ENCODE results near the gene PGAM2. TPM values are rescaled to one million over a fixed set of nuclear protein-coding genes. Genes with fewer than 3 reads are reported as not detected.

Gene PGAM2
- total RNA-seq, 1 donor from 2014 or later, result 2.5 TPM

- peaks cover 5% of the 10 kb centered on the region for H3K4me1 Mint-ChIP-seq (ENCODE audit: low read depth)
- H3K4me3 Mint-ChIP-seq (ENCODE audit: low read depth), result peak overlapping the region; percentile 71
- H3K36me3 Mint-ChIP-seq (ENCODE audit: insufficient read depth), result no peaks in the 10 kb centered on the region
- no peak overlapping the region for H3K27ac Mint-ChIP-seq
- no peak for TF ChIP-seq CTCF (IDR thresholded peaks at IDR 0.05; ENCODE audit: unreplicated experiment)
- no peaks in the 10 kb centered on the region for H3K9me3 Mint-ChIP-seq (ENCODE audit: low read depth)
- DNase-seq (ENCODE audit: low spot score, unreplicated experiment), result no peak
- peaks cover 23% of the 10 kb centered on the region for H3K27me3 Mint-ChIP-seq
These were observed 37.6 kb upstream of the PGAM2 start for GRCh38 chr7:44102846-44103565.

- peak overlapping the region; percentile 58 for H3K4me3 Mint-ChIP-seq (ENCODE audit: low read depth)
- no peaks in the 10 kb centered on the region for H3K9me3 Mint-ChIP-seq (ENCODE audit: low read depth)
- TF ChIP-seq CTCF (IDR thresholded peaks at IDR 0.05; ENCODE audit: unreplicated experiment), result no peak
- peaks cover 5% of the 10 kb centered on the region for H3K4me1 Mint-ChIP-seq (ENCODE audit: low read depth)
- no peaks in the 10 kb centered on the region for H3K36me3 Mint-ChIP-seq (ENCODE audit: insufficient read depth)
- peaks cover 23% of the 10 kb centered on the region for H3K27me3 Mint-ChIP-seq
- H3K27ac Mint-ChIP-seq, result no peak overlapping the region
- no peak for DNase-seq (ENCODE audit: low spot score, unreplicated experiment)
These were observed 36.8 kb upstream of the PGAM2 start for GRCh38 chr7:44101966-44102845.

GRCh38 chr7:44101303-44101965, 36.1 kb upstream of the PGAM2 start:
- DNase-seq (ENCODE audit: low spot score, unreplicated experiment), result no peak
- no peak overlapping the region for H3K27ac Mint-ChIP-seq
- no peaks in the 10 kb centered on the region for H3K36me3 Mint-ChIP-seq (ENCODE audit: insufficient read depth)
- peaks cover 30% of the 10 kb centered on the region for H3K27me3 Mint-ChIP-seq
- TF ChIP-seq CTCF (IDR thresholded peaks at IDR 0.05; ENCODE audit: unreplicated experiment), result no peak
- H3K4me1 Mint-ChIP-seq (ENCODE audit: low read depth), result peaks cover 5% of the 10 kb centered on the region
- no peaks in the 10 kb centered on the region for H3K9me3 Mint-ChIP-seq (ENCODE audit: low read depth)
- H3K4me3 Mint-ChIP-seq (ENCODE audit: low read depth), result no peak overlapping the region

- H3K4me1 Mint-ChIP-seq (ENCODE audit: low read depth), result peaks cover 5% of the 10 kb centered on the region
- H3K27ac Mint-ChIP-seq, result no peak overlapping the region
- H3K4me3 Mint-ChIP-seq (ENCODE audit: low read depth), result no peak overlapping the region
- TF ChIP-seq CTCF (IDR thresholded peaks at IDR 0.05; ENCODE audit: unreplicated experiment), result no peak
- no peaks in the 10 kb centered on the region for H3K36me3 Mint-ChIP-seq (ENCODE audit: insufficient read depth)
- H3K27me3 Mint-ChIP-seq, result peaks cover 27% of the 10 kb centered on the region
- no peaks in the 10 kb centered on the region for H3K9me3 Mint-ChIP-seq (ENCODE audit: low read depth)
- DNase-seq (ENCODE audit: low spot score, unreplicated experiment), result no peak
These were observed 35.3 kb upstream of the PGAM2 start for GRCh38 chr7:44100458-44101302.
